HepG2 (cell line): Measurements from ENCODE around the gene KERA. TPM values are rescaled to one million over a fixed set of nuclear protein-coding genes. Genes with fewer than 3 reads are reported as not detected.

Experiments used
- ATAC-seq: fragments of 200-7000 bp; cut with Tn5 transposase; 3 replicates; pipeline ENCODE4 v1.9.1; 2020; ENCODE audit warnings: mild to moderate bottlenecking, moderate library complexity
- BruUV-seq: library from RNA; stranded (reverse); fragments of 400-500 nt; replicated peaks from 2 replicates; lab custom pipeline; 2021; lab: Mats Ljungman, UMichigan
- CTCF ChIA-PET: fragments of 300-600 bp; formaldehyde crosslinking; extraction: SDS; loops from one replicate; lab custom pipeline; 2021; ENCODE audit warnings: low total read pairs, inconsistent platforms, low intra/inter-chr PET ratio; lab: Yijun Ruan, JAX
- POLR2A ChIA-PET: fragments of 350-600 bp; sonication (Branson Sonifier 250); formaldehyde crosslinking; loops from one replicate; lab custom pipeline; 2020; ENCODE audit warnings: antibody characterized with exemption, inconsistent platforms; lab: Yijun Ruan, JAX
- DNase-seq: peaks from one replicate; pipeline ENCODE4 v3.0.0-alpha.2; 2015; ENCODE audit warnings: low spot score
- FAIRE-seq: peaks from 3 replicates; lab custom pipeline; 2011; peaks lifted over from hg19 to GRCh38; lab: Jason Lieb, UNC
- H2AFZ ChIP-seq: one replicate; pipeline ENCODE4 v1.6.1; 2011; ENCODE audit warnings: low read length, inconsistent platforms
- H3K27ac ChIP-seq: fragments of 300-600 bp; 3 replicates; pipeline ENCODE4 v1.8.0; 2011; ENCODE audit warnings: mixed run types, mild to moderate bottlenecking, mixed read lengths, low read length, inconsistent platforms; ENCODE audit not compliant: insufficient read depth; ENCODE audit errors: extremely low read length
- H3K27me3 ChIP-seq, 2 experiments: fragments of 200-600 bp in 1 of 2; 2 replicates in 1 of 2; 3 replicates in 1 of 2; pipeline versions ENCODE4 v1.6.0 to v1.8.0; 2011; ENCODE audit warnings: low read length in 2 of 2, mild to moderate bottlenecking in 2 of 2, moderate library complexity in 2 of 2, inconsistent platforms in 1 of 2; ENCODE audit not compliant: insufficient read depth in 2 of 2, control insufficient read depth in 1 of 2
- H3K36me3 ChIP-seq, 2 experiments: fragments of 200-600 bp in 1 of 2; replicated peaks in 1 of 2; 2 replicates in 1 of 2; 3 replicates in 1 of 2; pipeline versions ENCODE4 v1.5.1 to v1.8.0; 2011; ENCODE audit warnings: low read length in 2 of 2, inconsistent platforms in 1 of 2; ENCODE audit not compliant: insufficient read depth in 2 of 2, control insufficient read depth in 1 of 2
- H3K4me1 ChIP-seq: 2 replicates; pipeline ENCODE4 v1.5.1; 2012; ENCODE audit warnings: low read length, inconsistent platforms; ENCODE audit not compliant: insufficient read depth
- H3K4me2 ChIP-seq: 2 replicates; pipeline ENCODE4 v1.6.0; 2011; ENCODE audit warnings: low read depth, low read length, inconsistent platforms
- H3K4me3 ChIP-seq, 3 experiments: fragments of 200-600 bp in 1 of 3; sonication (generic), shearing (Covaris generic) in 1 of 3; replicated peaks in 1 of 3; 2 replicates each; pipeline ENCODE4 v1.5.1; 2011 to 2016; ENCODE audit warnings: low read length in 3 of 3, inconsistent platforms in 2 of 3, low read depth in 2 of 3, mild to moderate bottlenecking in 2 of 3, control low read depth in 1 of 3, mixed read lengths in 1 of 3; ENCODE audit not compliant: insufficient read depth in 1 of 3
- H3K79me2 ChIP-seq: one replicate; pipeline ENCODE4 v1.6.1; 2011; ENCODE audit warnings: low read length, inconsistent platforms; ENCODE audit not compliant: insufficient read depth
- H3K9ac ChIP-seq: 2 replicates; pipeline ENCODE4 v1.6.0; 2011; ENCODE audit warnings: mild to moderate bottlenecking, low read depth, low read length, inconsistent platforms; ENCODE audit not compliant: insufficient read depth
- H3K9me3 ChIP-seq: 2 replicates; pipeline ENCODE4 v1.5.1; 2012; ENCODE audit warnings: mild to moderate bottlenecking, low read length
- H4K20me1 ChIP-seq: 2 replicates; pipeline ENCODE4 v1.6.0; 2011; ENCODE audit warnings: inconsistent platforms, mild to moderate bottlenecking, low read length, moderate library complexity; ENCODE audit not compliant: insufficient read depth
- CREB3 ChIP-seq: sonication (generic); formaldehyde crosslinking; IDR thresholded peaks from 2 replicates; pipeline ENCODE4 v1.5.0; 2020; ENCODE audit warnings: missing genetic modification reagents
- KDM5B ChIP-seq: sonication (generic); formaldehyde crosslinking; IDR thresholded peaks from 2 replicates; pipeline ENCODE4 v1.4.0; 2020; ENCODE audit warnings: missing genetic modification reagents, mild to moderate bottlenecking, borderline replicate concordance
- MLLT10 ChIP-seq: sonication (generic); formaldehyde crosslinking; IDR thresholded peaks from 2 replicates; pipeline ENCODE4 v1.4.0; 2020; ENCODE audit warnings: missing genetic modification reagents
- NCOR1 ChIP-seq: fragments of 200-600 bp; sonication (generic); IDR thresholded peaks from 2 replicates; pipeline ENCODE4 v1.7.0; 2017; ENCODE audit warnings: antibody characterized with exemption, low read length, borderline replicate concordance
- REXO4 ChIP-seq: sonication (generic); formaldehyde crosslinking; IDR thresholded peaks from 2 replicates; pipeline ENCODE4 v1.8.0; 2022; ENCODE audit warnings: missing genetic modification reagents, mild to moderate bottlenecking, borderline replicate concordance
- ZNF30 ChIP-seq: sonication (generic); formaldehyde crosslinking; IDR thresholded peaks from 2 replicates; pipeline ENCODE4 v1.5.0; 2020; ENCODE audit warnings: mild to moderate bottlenecking, missing genetic modification reagents
- ZNF33A ChIP-seq: sonication (generic); formaldehyde crosslinking; IDR thresholded peaks from 2 replicates; pipeline ENCODE4 v1.5.1; 2020; ENCODE audit warnings: missing genetic modification reagents, mild to moderate bottlenecking, moderate library complexity, borderline replicate concordance
- ZNF446 ChIP-seq: sonication (generic); formaldehyde crosslinking; IDR thresholded peaks from 2 replicates; pipeline ENCODE4 v1.5.0; 2020; ENCODE audit warnings: mild to moderate bottlenecking, missing genetic modification reagents
- ZNF746 ChIP-seq: sonication (generic); formaldehyde crosslinking; IDR thresholded peaks from 2 replicates; pipeline ENCODE4 v1.8.0; 2022; ENCODE audit warnings: mild to moderate bottlenecking, missing genetic modification reagents
- ZZZ3 ChIP-seq: sonication (generic); formaldehyde crosslinking; IDR thresholded peaks from 2 replicates; pipeline ENCODE4 v1.4.0; 2020; ENCODE audit warnings: missing genetic modification reagents, mild to moderate bottlenecking, borderline replicate concordance
- WGBS: methylation state at CpG from one replicate; pipeline ENCODE4 v1.1.6; 2017; ENCODE audit warnings: low lambda C conversion rate; 5-methylcytosine and 5-hydroxymethylcytosine counted together
- in situ Hi-C: cut with HindIII; loops from 2 replicates; pipeline ENCODE4 v1.10.0; 2017; ENCODE audit warnings: low pct_unique_long_range_greater_than_20kb; ENCODE audit not compliant: extremely low pct_ligation_motif_present
- intact Hi-C: fragments of 100-400 bp; cut with micrococcal nuclease; formaldehyde crosslinking; loops from one replicate; pipeline ENCODE4 v1.10.0; 2022; ENCODE audit not compliant: unreplicated experiment
- polyA plus RNA-seq, 8 experiments: library from polyadenylated mRNA; depleted of rRNA in 3 of 8; stranded (reverse) in 7 of 8; unstranded in 1 of 8; fragments of >200 nt; fragmentation: Illumina TruSeq in 4 of 8; extraction: Trizol in 4 of 8; gene quantifications; 2 replicates each; pipeline versions ENCODE4 v1.2.1 to v1.2.3, GENCODE V29; 2011 to 2016; ENCODE audit warnings: low read depth in 4 of 8, missing spikeins in 1 of 8, mixed read lengths in 1 of 8; ENCODE audit not compliant: insufficient read depth in 1 of 8
- total RNA-seq, 5 experiments: library from RNA; depleted of rRNA; stranded (reverse); fragments of >200 nt; fragmentation: Illumina TruSeq; extraction: Trizol; gene quantifications; 2 replicates each; pipeline ENCODE4 v1.2.3, GENCODE V29; 2016; ENCODE audit warnings: low read depth in 1 of 5
- TF ChIP-seq, protein P1 (sequence below): sonication (generic); formaldehyde crosslinking; IDR thresholded peaks from 2 replicates; pipeline ENCODE4 v1.5.0; 2020; ENCODE audit warnings: missing genetic modification reagents
- TF ChIP-seq, protein P2 (sequence below): sonication (generic); formaldehyde crosslinking; conservative IDR thresholded peaks from 2 replicates; pipeline ENCODE4 v1.8.0; 2022; ENCODE audit warnings: low read depth, missing genetic modification reagents
- TF ChIP-seq, protein P3 (sequence below): sonication (generic); formaldehyde crosslinking; IDR thresholded peaks from 2 replicates; pipeline ENCODE4 v1.5.1; 2020; ENCODE audit warnings: missing genetic modification reagents, mild to moderate bottlenecking, borderline replicate concordance
- TF ChIP-seq, protein P4 (sequence below): IDR thresholded peaks from 2 replicates; pipeline ENCODE4 v1.6.1; 2018; ENCODE audit warnings: missing genetic modification reagents

KERA gene
- total and polyA plus RNA-seq, 2 of the 13 experiments (the other 11 are each of a cell fraction or from before 2014, with no cell fraction given): not detected

DNA sequence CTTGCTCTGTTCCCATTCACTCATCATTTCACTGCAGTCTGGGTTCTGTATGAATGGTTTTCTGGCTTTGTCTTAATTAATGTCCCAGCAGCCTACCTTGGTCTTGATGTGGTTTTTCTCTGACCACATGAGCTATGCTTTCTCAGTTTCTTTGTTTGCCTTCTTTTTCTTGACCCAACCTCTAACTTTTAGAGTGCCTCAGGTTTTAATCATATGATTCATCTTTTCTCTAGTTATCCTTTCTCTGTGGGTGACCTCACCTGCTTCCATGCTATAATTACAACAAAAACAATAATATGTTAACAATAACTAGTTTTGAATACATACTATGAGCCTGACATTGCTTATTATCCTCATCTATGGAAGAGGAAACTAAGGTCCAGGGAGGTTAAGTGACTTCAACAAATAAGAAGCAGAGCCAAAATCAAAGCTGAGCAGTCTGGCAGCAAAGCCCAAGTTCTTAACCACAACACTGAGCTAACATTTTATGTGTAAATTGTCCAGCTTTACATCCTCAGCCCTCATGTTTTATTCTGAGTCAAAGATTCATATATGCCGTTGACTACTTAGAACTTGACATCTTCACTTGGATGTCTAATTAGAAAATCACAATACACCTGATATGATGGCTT is 48.4 kb downstream of the KERA start:
- H4K20me1 ChIP-seq: no peaks in the 10 kb centered on the region
- 0% methylated on average over 1 of the region's 1 CpG for WGBS
- in situ Hi-C loops: no loop called here
- DNase-seq: no peak
- BruUV-seq: no TSS peak
- H3K4me2 ChIP-seq: no peak overlapping the region
- no peaks in the 10 kb centered on the region for H3K9me3 ChIP-seq
- TF ChIP-seq, protein P1, sequence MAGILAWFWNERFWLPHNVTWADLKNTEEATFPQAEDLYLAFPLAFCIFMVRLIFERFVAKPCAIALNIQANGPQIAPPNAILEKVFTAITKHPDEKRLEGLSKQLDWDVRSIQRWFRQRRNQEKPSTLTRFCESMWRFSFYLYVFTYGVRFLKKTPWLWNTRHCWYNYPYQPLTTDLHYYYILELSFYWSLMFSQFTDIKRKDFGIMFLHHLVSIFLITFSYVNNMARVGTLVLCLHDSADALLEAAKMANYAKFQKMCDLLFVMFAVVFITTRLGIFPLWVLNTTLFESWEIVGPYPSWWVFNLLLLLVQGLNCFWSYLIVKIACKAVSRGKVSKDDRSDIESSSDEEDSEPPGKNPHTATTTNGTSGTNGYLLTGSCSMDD: no peak
- TF ChIP-seq CREB3 (CRISPR knock-in tag) (no peak), ZNF30 (CRISPR knock-in tag) (no peak), ZNF746 (CRISPR knock-in tag) (no peak), ZZZ3 (CRISPR knock-in tag) (no peak), ZNF33A (CRISPR knock-in tag) (no peak), REXO4 (CRISPR knock-in tag) (no peak), NCOR1 (no peak), MLLT10 (no peak), ZNF446 (CRISPR knock-in tag) (no peak), KDM5B (no peak)
- TF ChIP-seq, protein P2, sequence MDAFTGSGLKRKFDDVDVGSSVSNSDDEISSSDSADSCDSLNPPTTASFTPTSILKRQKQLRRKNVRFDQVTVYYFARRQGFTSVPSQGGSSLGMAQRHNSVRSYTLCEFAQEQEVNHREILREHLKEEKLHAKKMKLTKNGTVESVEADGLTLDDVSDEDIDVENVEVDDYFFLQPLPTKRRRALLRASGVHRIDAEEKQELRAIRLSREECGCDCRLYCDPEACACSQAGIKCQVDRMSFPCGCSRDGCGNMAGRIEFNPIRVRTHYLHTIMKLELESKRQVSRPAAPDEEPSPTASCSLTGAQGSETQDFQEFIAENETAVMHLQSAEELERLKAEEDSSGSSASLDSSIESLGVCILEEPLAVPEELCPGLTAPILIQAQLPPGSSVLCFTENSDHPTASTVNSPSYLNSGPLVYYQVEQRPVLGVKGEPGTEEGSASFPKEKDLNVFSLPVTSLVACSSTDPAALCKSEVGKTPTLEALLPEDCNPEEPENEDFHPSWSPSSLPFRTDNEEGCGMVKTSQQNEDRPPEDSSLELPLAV (CRISPR knock-in tag): no peak
- TF ChIP-seq, protein P3, sequence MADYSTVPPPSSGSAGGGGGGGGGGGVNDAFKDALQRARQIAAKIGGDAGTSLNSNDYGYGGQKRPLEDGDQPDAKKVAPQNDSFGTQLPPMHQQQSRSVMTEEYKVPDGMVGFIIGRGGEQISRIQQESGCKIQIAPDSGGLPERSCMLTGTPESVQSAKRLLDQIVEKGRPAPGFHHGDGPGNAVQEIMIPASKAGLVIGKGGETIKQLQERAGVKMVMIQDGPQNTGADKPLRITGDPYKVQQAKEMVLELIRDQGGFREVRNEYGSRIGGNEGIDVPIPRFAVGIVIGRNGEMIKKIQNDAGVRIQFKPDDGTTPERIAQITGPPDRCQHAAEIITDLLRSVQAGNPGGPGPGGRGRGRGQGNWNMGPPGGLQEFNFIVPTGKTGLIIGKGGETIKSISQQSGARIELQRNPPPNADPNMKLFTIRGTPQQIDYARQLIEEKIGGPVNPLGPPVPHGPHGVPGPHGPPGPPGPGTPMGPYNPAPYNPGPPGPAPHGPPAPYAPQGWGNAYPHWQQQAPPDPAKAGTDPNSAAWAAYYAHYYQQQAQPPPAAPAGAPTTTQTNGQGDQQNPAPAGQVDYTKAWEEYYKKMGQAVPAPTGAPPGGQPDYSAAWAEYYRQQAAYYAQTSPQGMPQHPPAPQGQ (CRISPR knock-in tag): no peak
- TF ChIP-seq, protein P4, sequence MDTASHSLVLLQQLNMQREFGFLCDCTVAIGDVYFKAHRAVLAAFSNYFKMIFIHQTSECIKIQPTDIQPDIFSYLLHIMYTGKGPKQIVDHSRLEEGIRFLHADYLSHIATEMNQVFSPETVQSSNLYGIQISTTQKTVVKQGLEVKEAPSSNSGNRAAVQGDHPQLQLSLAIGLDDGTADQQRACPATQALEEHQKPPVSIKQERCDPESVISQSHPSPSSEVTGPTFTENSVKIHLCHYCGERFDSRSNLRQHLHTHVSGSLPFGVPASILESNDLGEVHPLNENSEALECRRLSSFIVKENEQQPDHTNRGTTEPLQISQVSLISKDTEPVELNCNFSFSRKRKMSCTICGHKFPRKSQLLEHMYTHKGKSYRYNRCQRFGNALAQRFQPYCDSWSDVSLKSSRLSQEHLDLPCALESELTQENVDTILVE (CRISPR knock-in tag): no peak
- no peak overlapping the region for H2AFZ ChIP-seq
- intact Hi-C loops: no loop called here
- H3K4me3 ChIP-seq: no peak overlapping the region
- FAIRE-seq: no peak
- H3K36me3 ChIP-seq: no peaks in the 10 kb centered on the region
- CTCF ChIA-PET: no interaction called here
- H3K27me3 ChIP-seq: no peaks in the 10 kb centered on the region
- POLR2A ChIA-PET: no interaction called here
- no peak for ATAC-seq
- no peak overlapping the region for H3K9ac ChIP-seq
- no peaks in the 10 kb centered on the region for H3K79me2 ChIP-seq
- H3K27ac ChIP-seq: no peak overlapping the region
- no peaks in the 10 kb centered on the region for H3K4me1 ChIP-seq
